GM03348 (cell line): ENCODE data around the gene RBMS3.
A peak's percentile ranks its signal among the peaks of the same experiment; 100 is the strongest.

ENCODE experiments used
- DNase-seq: peaks from one replicate; pipeline ENCODE4 v3.0.0; 2012; ENCODE audit warnings: low spot score

The RBMS3 gene

GRCh38 chr3:29277249-29277648, 3.6 kb upstream of the RBMS3 start:
- no peak for DNase-seq

- no peak for DNase-seq
Observed at GRCh38 chr3:29279286-29279685, 1.6 kb upstream of the RBMS3 start.

- peak; percentile 30 for DNase-seq
Observed at GRCh38 chr3:29279806-29280205, 1.1 kb upstream of the RBMS3 start.

GRCh38 chr3:29281094-29281343, 148 bp downstream of the RBMS3 start:
- no peak for DNase-seq

GRCh38 chr3:29281344-29282241, 722 bp downstream of the RBMS3 start:
- DNase-seq = peak; percentile 20

GRCh38 chr3:29282427-29283230, 1.8 kb downstream of the RBMS3 start:
- DNase-seq = peak; percentile 17

- peak; percentile 7 for DNase-seq
Observed at GRCh38 chr3:29283231-29284119, 2.6 kb downstream of the RBMS3 start.

GRCh38 chr3:29284497-29284896, 3.6 kb downstream of the RBMS3 start:
- DNase-seq = no peak

GRCh38 chr3:29285471-29286071, 4.7 kb downstream of the RBMS3 start:
- peak; percentile 11 for DNase-seq

GRCh38 chr3:29286478-29287240, 5.8 kb downstream of the RBMS3 start:
- no peak for DNase-seq

GRCh38 chr3:29290596-29290995, 9.7 kb downstream of the RBMS3 start:
- DNase-seq = no peak

GRCh38 chr3:29291260-29291981, 10.6 kb downstream of the RBMS3 start:
- DNase-seq = no peak

- no peak for DNase-seq
Observed at GRCh38 chr3:29291982-29292363, 11.1 kb downstream of the RBMS3 start.

- DNase-seq = no peak
Observed at GRCh38 chr3:29293421-29293820, 12.6 kb downstream of the RBMS3 start.

- no peak for DNase-seq
Observed at GRCh38 chr3:29297998-29298397, 17.1 kb downstream of the RBMS3 start.

GRCh38 chr3:29301332-29302019, 20.6 kb downstream of the RBMS3 start:
- DNase-seq = no peak

GRCh38 chr3:29302619-29303018, 21.7 kb downstream of the RBMS3 start:
- DNase-seq = no peak

GRCh38 chr3:29307295-29307694, 26.4 kb downstream of the RBMS3 start:
- DNase-seq = no peak

GRCh38 chr3:29310865-29311264, 30.0 kb downstream of the RBMS3 start:
- DNase-seq = no peak

- no peak for DNase-seq
Observed at GRCh38 chr3:29311795-29312194, 30.9 kb downstream of the RBMS3 start.
